Activated CD8-positive, alpha-beta memory T cell treated with anti-CD3 and anti-CD28 coated beads, Interleukin-2, amount 50 U/mL, for 48 hours (primary cell): ENCODE data around the gene TMEM236.

Source experiments
- DNase-seq: peaks from one replicate; pipeline ENCODE4 v3.0.0-alpha.2; 2020

Gene TMEM236

GRCh38 chr10:17743437-17743836, 8.6 kb upstream of the TMEM236 start:
- DNase-seq = no peak

GRCh38 chr10:17744341-17744861, 7.6 kb upstream of the TMEM236 start:
- DNase-seq = no peak

- DNase-seq = no peak
Measured at GRCh38 chr10:17747883-17748550, 4.0 kb upstream of the TMEM236 start.

- DNase-seq = no peak
Measured at GRCh38 chr10:17749890-17750289, 2.1 kb upstream of the TMEM236 start.

- no peak for DNase-seq
Measured at GRCh38 chr10:17756557-17757217, 4.7 kb downstream of the TMEM236 start.

GRCh38 chr10:17758200-17758599, 6.2 kb downstream of the TMEM236 start:
- DNase-seq = no peak

GRCh38 chr10:17758896-17759295, 6.9 kb downstream of the TMEM236 start:
- DNase-seq = no peak

- no peak for DNase-seq
Measured at GRCh38 chr10:17764142-17764541, 12.1 kb downstream of the TMEM236 start.

- DNase-seq = no peak
Measured at GRCh38 chr10:17765602-17766001, 13.6 kb downstream of the TMEM236 start.

GRCh38 chr10:17766731-17767130, 14.7 kb downstream of the TMEM236 start:
- DNase-seq = no peak

GRCh38 chr10:17768496-17768895, 16.5 kb downstream of the TMEM236 start:
- no peak for DNase-seq

- DNase-seq = no peak
Measured at GRCh38 chr10:17768957-17769356, 17.0 kb downstream of the TMEM236 start.

GRCh38 chr10:17771017-17771416, 19.0 kb downstream of the TMEM236 start:
- DNase-seq = no peak

GRCh38 chr10:17779784-17780183, 27.8 kb downstream of the TMEM236 start:
- no peak for DNase-seq

GRCh38 chr10:17780727-17781126, 28.7 kb downstream of the TMEM236 start:
- DNase-seq = no peak

GRCh38 chr10:17781856-17782255, 29.9 kb downstream of the TMEM236 start:
- DNase-seq = no peak

GRCh38 chr10:17782921-17783665, 31.1 kb downstream of the TMEM236 start:
- no peak for DNase-seq

GRCh38 chr10:17783751-17784150, 31.8 kb downstream of the TMEM236 start:
- DNase-seq = no peak

GRCh38 chr10:17784688-17785087, 32.7 kb downstream of the TMEM236 start:
- no peak for DNase-seq

GRCh38 chr10:17785276-17785930, 33.4 kb downstream of the TMEM236 start:
- no peak for DNase-seq

- no peak for DNase-seq
Measured at GRCh38 chr10:17787087-17787961, 35.3 kb downstream of the TMEM236 start.

- no peak for DNase-seq
Measured at GRCh38 chr10:17788646-17789045, 36.6 kb downstream of the TMEM236 start.
